ENCODE measurements around the gene SLC17A7. TPM values are rescaled to one million over a fixed set of nuclear protein-coding genes. Genes with fewer than 3 reads are reported as not detected.
A peak's percentile ranks its signal among the peaks of the same experiment; 100 is the strongest.

SLC17A7 gene
- total RNA-seq, 6 donors from 2014 or later, result 0.37 to 2.1 (median 0.78) TPM; not detected in 1

DNA sequence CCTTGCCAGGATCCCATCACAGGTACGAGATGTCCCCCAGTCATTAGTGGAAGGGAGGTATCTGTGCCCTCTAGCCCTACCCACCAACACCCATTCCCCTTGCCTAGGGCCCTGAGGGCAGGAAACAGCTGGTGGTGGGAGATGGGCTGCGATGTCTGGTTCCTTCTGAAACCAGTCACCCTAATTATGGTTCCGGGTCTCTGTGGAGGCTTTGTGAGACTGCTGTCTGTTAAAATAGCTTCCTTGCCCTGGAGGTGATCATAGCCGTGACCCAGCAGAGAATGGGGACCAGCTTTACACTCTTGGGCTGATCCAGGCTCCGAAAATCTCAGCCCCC is 17.2 kb upstream of the SLC17A7 start:
- WGBS, 2 donors, result 83 to 91% methylated on average over 4 to 5 of the region's 5 CpGs

DNA sequence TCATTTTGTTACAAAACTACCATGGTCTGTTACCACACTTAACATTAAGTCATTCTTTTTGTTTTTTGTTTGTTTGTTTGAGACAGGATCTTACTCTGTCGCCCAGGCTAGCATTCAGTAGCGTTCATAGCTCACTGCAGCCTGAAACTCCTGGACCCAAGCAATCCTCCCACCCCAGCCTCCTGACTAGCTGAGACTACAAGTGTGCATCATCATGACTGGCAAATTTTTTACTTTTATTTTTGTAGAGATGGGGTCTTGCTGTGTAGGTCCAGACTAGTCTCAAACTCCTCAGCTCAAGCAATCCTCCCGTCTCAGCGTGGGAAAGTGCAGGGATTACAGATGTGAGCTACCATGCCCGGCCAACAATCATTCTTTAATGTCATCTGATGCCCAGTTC is 15.0 kb upstream of the SLC17A7 start:
- Histone ChIP-seq H3K27ac (peak overlapping the region; percentile 35 to 76 (median 64)), H3K27me3 (no peaks in the 10 kb centered on the region), H3K4me1 (peaks cover 10 to 31% (median 26%) of the 10 kb centered on the region in 4 donors), H3K36me3 (peaks cover 0 to 19% (median 10%) of the 10 kb centered on the region in 4 donors), H3K9me3 (no peaks in the 10 kb centered on the region), H3K4me3 (no peak overlapping the region)
- TF ChIP-seq, protein P1, sequence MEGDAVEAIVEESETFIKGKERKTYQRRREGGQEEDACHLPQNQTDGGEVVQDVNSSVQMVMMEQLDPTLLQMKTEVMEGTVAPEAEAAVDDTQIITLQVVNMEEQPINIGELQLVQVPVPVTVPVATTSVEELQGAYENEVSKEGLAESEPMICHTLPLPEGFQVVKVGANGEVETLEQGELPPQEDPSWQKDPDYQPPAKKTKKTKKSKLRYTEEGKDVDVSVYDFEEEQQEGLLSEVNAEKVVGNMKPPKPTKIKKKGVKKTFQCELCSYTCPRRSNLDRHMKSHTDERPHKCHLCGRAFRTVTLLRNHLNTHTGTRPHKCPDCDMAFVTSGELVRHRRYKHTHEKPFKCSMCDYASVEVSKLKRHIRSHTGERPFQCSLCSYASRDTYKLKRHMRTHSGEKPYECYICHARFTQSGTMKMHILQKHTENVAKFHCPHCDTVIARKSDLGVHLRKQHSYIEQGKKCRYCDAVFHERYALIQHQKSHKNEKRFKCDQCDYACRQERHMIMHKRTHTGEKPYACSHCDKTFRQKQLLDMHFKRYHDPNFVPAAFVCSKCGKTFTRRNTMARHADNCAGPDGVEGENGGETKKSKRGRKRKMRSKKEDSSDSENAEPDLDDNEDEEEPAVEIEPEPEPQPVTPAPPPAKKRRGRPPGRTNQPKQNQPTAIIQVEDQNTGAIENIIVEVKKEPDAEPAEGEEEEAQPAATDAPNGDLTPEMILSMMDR (IDR thresholded peaks at IDR 0.05), result no peak
- no peak for TF ChIP-seq EP300 (IDR thresholded peaks at IDR 0.05)
- TF ChIP-seq POLR2A (IDR thresholded peaks at IDR 0.05), result no peak
- TF ChIP-seq POLR2AphosphoS5 (IDR thresholded peaks at IDR 0.05), result no peak
- WGBS, 2 donors, result 82 to 90% methylated on average over 5 of the region's 5 CpGs
- ATAC-seq (ENCODE audit: low FRiP score in 2 of 2), result no peak
- DNase-seq, result no peak

More for the DNA sequence above, 17.2 kb upstream of the SLC17A7 start:
- DNase-seq (no peak), ATAC-seq (ENCODE audit: low FRiP score in 2 of 2) (no peak)
- H3K27ac ChIP-seq, result peak overlapping the region; percentile 53 to 76 (median 62)
- no peak overlapping the region for H3K4me3 ChIP-seq
- H3K27me3 ChIP-seq, result no peaks in the 10 kb centered on the region
- TF ChIP-seq, protein P1 (IDR thresholded peaks at IDR 0.05), result no peak
- TF ChIP-seq POLR2A (IDR thresholded peaks at IDR 0.05) (no peak), EP300 (IDR thresholded peaks at IDR 0.05) (no peak), POLR2AphosphoS5 (IDR thresholded peaks at IDR 0.05) (no peak)
- peaks cover 10 to 21% (median 19%) of the 10 kb centered on the region in 4 donors for H3K4me1 ChIP-seq
- peaks cover 0 to 29% (median 17%) of the 10 kb centered on the region in 4 donors for H3K36me3 ChIP-seq
- H3K9me3 ChIP-seq, result no peaks in the 10 kb centered on the region

DNA sequence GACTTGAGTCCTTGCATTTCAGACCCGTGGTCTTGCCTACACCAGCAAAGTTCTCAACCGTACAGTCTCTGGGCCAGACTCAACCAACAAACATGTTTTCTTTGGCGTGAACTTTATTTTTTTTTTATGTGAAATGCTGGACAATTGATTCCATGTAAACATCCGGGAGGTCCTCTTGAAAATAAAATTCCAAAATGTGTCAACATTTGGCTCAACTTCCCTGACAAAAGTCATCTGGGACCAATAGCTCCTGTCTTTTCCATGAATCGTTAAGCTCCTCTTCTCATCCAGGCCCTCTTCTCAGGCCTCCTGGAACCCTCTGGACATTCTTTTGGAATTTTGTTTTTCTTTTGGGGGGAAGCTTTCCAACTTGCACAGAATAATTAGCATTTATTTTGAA is 14.4 kb upstream of the SLC17A7 start:
- DNase-seq, result no peak
- WGBS, 2 donors, result 74 to 78% methylated on average over 5 of the region's 5 CpGs

DNA sequence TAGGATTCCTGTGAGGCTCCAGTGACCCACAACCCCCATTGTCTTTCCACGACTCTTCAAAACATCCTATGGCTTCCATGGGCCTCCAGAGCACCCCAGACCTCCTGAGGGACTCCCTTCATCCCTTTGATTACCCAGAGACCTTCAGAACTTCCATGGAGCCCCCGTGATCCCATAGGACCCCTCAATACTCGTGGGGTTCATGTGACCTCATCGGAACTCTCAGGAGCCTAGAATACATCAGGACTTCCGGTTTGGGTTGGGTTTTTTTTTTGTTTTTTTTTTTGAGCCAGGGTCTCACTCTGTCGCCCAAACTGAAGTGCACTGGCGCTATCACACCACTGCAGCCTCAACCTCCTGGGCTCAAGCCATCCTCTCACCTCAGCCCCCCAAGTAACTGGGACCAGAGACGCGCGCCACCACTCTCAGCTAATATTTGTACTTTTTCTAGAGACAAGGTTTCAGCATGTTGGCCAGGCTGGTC is 12.5 kb upstream of the SLC17A7 start:
- no peak for TF ChIP-seq EP300 (IDR thresholded peaks at IDR 0.05)
- TF ChIP-seq POLR2AphosphoS5 (IDR thresholded peaks at IDR 0.05), result no peak
- TF ChIP-seq, protein P1 (IDR thresholded peaks at IDR 0.05), result peak in 1 of 6 experiments; percentile 3
- TF ChIP-seq POLR2A (IDR thresholded peaks at IDR 0.05), result peak in 1 of 4 donors; percentile 27
- DNase-seq, result no peak
- peaks cover 10 to 45% (median 32%) of the 10 kb centered on the region in 4 donors for H3K4me1 ChIP-seq
- 36 to 42% methylated on average over 10 of the region's 10 CpGs for WGBS, 2 donors
- no peaks in the 10 kb centered on the region for H3K9me3 ChIP-seq
- H3K4me3 ChIP-seq, result peak overlapping the region; percentile 50 to 87 (median 78)
- H3K27me3 ChIP-seq, result no peaks in the 10 kb centered on the region
- no peak for ATAC-seq (ENCODE audit: low FRiP score in 2 of 2)
- H3K27ac ChIP-seq, result peak overlapping the region; percentile 95 to 99 (median 96)
- H3K36me3 ChIP-seq, result peaks cover 0 to 13% (median 3%) of the 10 kb centered on the region in 4 donors

More for the DNA sequence above, 14.4 kb upstream of the SLC17A7 start:
- TF ChIP-seq, protein P1 (IDR thresholded peaks at IDR 0.05), result no peak
- no peak for TF ChIP-seq POLR2A (IDR thresholded peaks at IDR 0.05)
- no peak for TF ChIP-seq POLR2AphosphoS5 (IDR thresholded peaks at IDR 0.05)
- TF ChIP-seq EP300 (IDR thresholded peaks at IDR 0.05), result no peak
- Histone ChIP-seq H3K4me3 (no peak overlapping the region), H3K4me1 (peaks cover 10 to 36% (median 27%) of the 10 kb centered on the region in 4 donors), H3K27me3 (no peaks in the 10 kb centered on the region), H3K36me3 (peaks cover 0 to 16% (median 10%) of the 10 kb centered on the region in 4 donors), H3K9me3 (no peaks in the 10 kb centered on the region), H3K27ac (peak overlapping the region in 3 of 4 donors; percentile 49 to 60 (median 53))
- ATAC-seq (ENCODE audit: low FRiP score in 2 of 2), result no peak
